Keratinocyte (primary cell): ENCODE measurements around the gene KRT71. TPM values are rescaled to one million over a fixed set of nuclear protein-coding genes. Genes with fewer than 3 reads are reported as not detected.

Source experiments
- DNase-seq: peaks from one replicate; pipeline ENCODE4 v3.0.0-alpha.2; 2011; ENCODE audit warnings: low read depth, missing footprints, low spot score
- FAIRE-seq: peaks from 2 replicates; lab custom pipeline; 2011; peaks lifted over from hg19 to GRCh38; lab: Jason Lieb, UNC
- H2AFZ ChIP-seq: 2 replicates; pipeline ENCODE4 v1.6.0; 2012; ENCODE audit warnings: low read length, control low read depth, inconsistent platforms; ENCODE audit not compliant: control insufficient read depth
- H3K27ac ChIP-seq: 2 replicates; pipeline ENCODE4 v1.5.1; 2011; ENCODE audit warnings: low read length; ENCODE audit not compliant: control insufficient read depth, insufficient read depth
- H3K27me3 ChIP-seq: 3 replicates; pipeline ENCODE4 v1.6.0; 2011; ENCODE audit warnings: low read length; ENCODE audit not compliant: control insufficient read depth, insufficient read depth; ENCODE audit errors: extremely low read depth
- H3K36me3 ChIP-seq, 2 experiments: 2 replicates in 1 of 2; 3 replicates in 1 of 2; pipeline ENCODE4 v1.5.1; 2011; ENCODE audit warnings: low read length in 2 of 2, mild to moderate bottlenecking in 1 of 2; ENCODE audit not compliant: control insufficient read depth in 2 of 2, insufficient read depth in 2 of 2; ENCODE audit errors: extremely low read depth in 1 of 2
- H3K4me1 ChIP-seq: 3 replicates; pipeline ENCODE4 v1.5.1; 2011; ENCODE audit warnings: low read length; ENCODE audit not compliant: control insufficient read depth, insufficient read depth; ENCODE audit errors: extremely low read depth
- H3K4me2 ChIP-seq: 3 replicates; pipeline ENCODE4 v1.6.0; 2011; ENCODE audit warnings: low read depth, low read length; ENCODE audit not compliant: control insufficient read depth, insufficient read depth; ENCODE audit errors: extremely low read depth
- H3K4me3 ChIP-seq, 3 experiments: fragments of 200-600 bp in 1 of 3; sonication (generic) in 1 of 3; 2 replicates in 2 of 3; 3 replicates in 1 of 3; pipeline ENCODE4 v1.5.1; 2011 to 2016; ENCODE audit warnings: low read length in 3 of 3, mild to moderate bottlenecking in 3 of 3, control low read depth in 2 of 3, inconsistent platforms in 1 of 3, low read depth in 1 of 3, mixed read lengths in 1 of 3, mixed run types in 1 of 3, moderate library complexity in 1 of 3; ENCODE audit not compliant: control insufficient read depth in 2 of 3, insufficient read depth in 2 of 3; ENCODE audit errors: extremely low read depth in 1 of 3
- H3K79me2 ChIP-seq: 2 replicates; pipeline ENCODE4 v1.6.0; 2012; ENCODE audit warnings: low read length; ENCODE audit not compliant: control insufficient read depth, insufficient read depth
- H3K9ac ChIP-seq: 3 replicates; pipeline ENCODE4 v1.6.0; 2011; ENCODE audit warnings: low read length; ENCODE audit not compliant: control insufficient read depth, insufficient read depth; ENCODE audit errors: extremely low read depth
- H3K9me1 ChIP-seq: 3 replicates; pipeline ENCODE4 v1.6.0; 2011; ENCODE audit warnings: low read length; ENCODE audit not compliant: control insufficient read depth, insufficient read depth; ENCODE audit errors: extremely low read depth
- H3K9me3 ChIP-seq: 2 replicates; pipeline ENCODE4 v1.5.1; 2012; ENCODE audit warnings: low read depth, low read length; ENCODE audit not compliant: control insufficient read depth
- H4K20me1 ChIP-seq: 3 replicates; pipeline ENCODE4 v1.6.0; 2011; ENCODE audit warnings: low read length; ENCODE audit not compliant: control insufficient read depth, insufficient read depth; ENCODE audit errors: extremely low read depth
- EZH2 ChIP-seq: IDR thresholded peaks from one replicate; pipeline ENCODE4 v1.6.1; 2012; ENCODE audit warnings: inconsistent platforms, mild to moderate bottlenecking, low read length, moderate library complexity
- dilution Hi-C: fragments of 300-500 bp; cut with MboI; formaldehyde crosslinking; loops from one replicate; pipeline ENCODE4 v1.7.0; 2020; ENCODE audit warnings: low sequenced_read_pairs; ENCODE audit not compliant: extremely low pct_ligation_motif_present
- polyA plus RNA-seq, 5 experiments: library from polyadenylated mRNA; depleted of rRNA in 3 of 5; stranded (reverse) in 3 of 5; stranded (forward) in 1 of 5; unstranded in 1 of 5; fragments of >200 nt; gene quantifications; 1 replicate in 1 of 5; 2 replicates in 3 of 5; 3 replicates in 1 of 5; pipeline versions ENCODE4 v1.2.1 to v1.2.3, GENCODE V29; 2011 to 2012; ENCODE audit warnings: missing spikeins in 2 of 5, low read depth in 1 of 5, low replicate concordance in 1 of 5
- TF ChIP-seq, protein P1 (sequence below), 3 experiments: IDR thresholded peaks in 1 of 3; conservative IDR thresholded peaks in 1 of 3; optimal IDR thresholded peaks in 1 of 3; 2 replicates in 2 of 3; 3 replicates in 1 of 3; pipeline versions ENCODE3 to v1.5.1; 2011; ENCODE audit warnings: low read length in 3 of 3, mild to moderate bottlenecking in 3 of 3, moderate library complexity in 2 of 3, control low read depth in 1 of 3, inconsistent platforms in 1 of 3; ENCODE audit not compliant: insufficient read depth in 2 of 3; ENCODE audit errors: extremely low read depth in 1 of 3

KRT71 gene
- polyA plus RNA-seq, 1 donor (not counting 4 experiments of a cell fraction or from before 2014, with no cell fraction given): not detected

DNA sequence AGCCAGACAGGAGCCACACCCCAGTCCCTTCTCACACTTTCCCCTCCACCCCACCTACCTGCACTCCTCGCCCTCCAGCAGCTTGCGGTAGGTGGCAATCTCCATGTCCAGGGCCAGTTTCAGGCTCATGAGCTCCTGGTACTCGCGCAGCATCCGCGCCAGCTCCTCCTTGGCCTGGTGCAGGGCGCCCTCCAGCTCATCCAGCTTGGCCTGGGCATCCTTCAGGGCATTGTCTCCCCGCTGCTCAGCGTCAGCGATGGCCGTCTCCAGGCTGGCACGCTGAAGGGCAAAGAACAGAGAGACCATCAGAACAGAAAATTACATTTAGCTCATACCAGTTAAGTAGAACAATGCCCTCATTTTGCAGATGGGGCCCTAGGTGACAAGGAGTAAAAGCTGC is 15.2 kb upstream of the KRT71 start:
- FAIRE-seq (no peak), DNase-seq (no peak)
- Histone ChIP-seq H3K9ac (no peak overlapping the region), H3K4me2 (no peak overlapping the region), H3K79me2 (no peaks in the 10 kb centered on the region), H3K36me3 (no peaks in the 10 kb centered on the region), H3K27me3 (peaks cover 2% of the 10 kb centered on the region), H2AFZ (no peak overlapping the region), H3K4me3 (no peak overlapping the region), H3K4me1 (no peaks in the 10 kb centered on the region), H3K9me3 (no peaks in the 10 kb centered on the region), H4K20me1 (no peaks in the 10 kb centered on the region), H3K27ac (no peak overlapping the region), H3K9me1 (no peaks in the 10 kb centered on the region)
- dilution Hi-C loops: no loop called here
- TF ChIP-seq, protein P1, sequence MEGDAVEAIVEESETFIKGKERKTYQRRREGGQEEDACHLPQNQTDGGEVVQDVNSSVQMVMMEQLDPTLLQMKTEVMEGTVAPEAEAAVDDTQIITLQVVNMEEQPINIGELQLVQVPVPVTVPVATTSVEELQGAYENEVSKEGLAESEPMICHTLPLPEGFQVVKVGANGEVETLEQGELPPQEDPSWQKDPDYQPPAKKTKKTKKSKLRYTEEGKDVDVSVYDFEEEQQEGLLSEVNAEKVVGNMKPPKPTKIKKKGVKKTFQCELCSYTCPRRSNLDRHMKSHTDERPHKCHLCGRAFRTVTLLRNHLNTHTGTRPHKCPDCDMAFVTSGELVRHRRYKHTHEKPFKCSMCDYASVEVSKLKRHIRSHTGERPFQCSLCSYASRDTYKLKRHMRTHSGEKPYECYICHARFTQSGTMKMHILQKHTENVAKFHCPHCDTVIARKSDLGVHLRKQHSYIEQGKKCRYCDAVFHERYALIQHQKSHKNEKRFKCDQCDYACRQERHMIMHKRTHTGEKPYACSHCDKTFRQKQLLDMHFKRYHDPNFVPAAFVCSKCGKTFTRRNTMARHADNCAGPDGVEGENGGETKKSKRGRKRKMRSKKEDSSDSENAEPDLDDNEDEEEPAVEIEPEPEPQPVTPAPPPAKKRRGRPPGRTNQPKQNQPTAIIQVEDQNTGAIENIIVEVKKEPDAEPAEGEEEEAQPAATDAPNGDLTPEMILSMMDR (optimal IDR thresholded peaks at IDR 0.05 in 1 of 3, IDR thresholded peaks at IDR 0.05 in 1 of 3, conservative IDR thresholded peaks at IDR 0.05 in 1 of 3; ENCODE audit: extremely low read depth in 1 of 3, insufficient read depth in 2 of 3, low read length in 3 of 3): no peak
- no peak for TF ChIP-seq EZH2

DNA sequence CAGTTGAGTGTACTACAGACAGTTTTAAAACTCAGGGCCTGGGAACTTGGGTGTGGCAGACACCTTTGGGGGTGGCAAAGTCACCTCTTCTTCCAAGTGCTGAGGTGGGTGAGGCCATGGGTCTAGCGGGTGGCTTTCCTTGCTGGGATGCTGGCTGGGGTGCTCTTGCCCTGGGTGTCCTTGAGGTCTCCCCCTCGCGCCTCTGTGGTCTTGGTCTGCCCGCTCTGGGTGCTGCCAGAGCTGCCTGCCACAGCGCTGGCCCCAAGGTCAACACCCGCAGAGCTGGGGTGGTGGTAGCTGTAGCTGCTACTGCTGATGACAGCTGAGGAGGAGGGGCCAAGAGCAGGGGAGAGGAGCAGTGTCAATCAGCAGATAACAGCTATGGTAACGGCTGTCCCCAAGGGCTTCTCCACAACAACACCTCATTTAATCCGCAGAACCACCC is 13.9 kb upstream of the KRT71 start:
- H3K27ac ChIP-seq: no peak overlapping the region
- H3K4me2 ChIP-seq: no peak overlapping the region
- FAIRE-seq (no peak), DNase-seq (no peak)
- H3K9me3 ChIP-seq: no peaks in the 10 kb centered on the region
- peaks cover 2% of the 10 kb centered on the region for H3K27me3 ChIP-seq
- H2AFZ ChIP-seq: no peak overlapping the region
- dilution Hi-C loops: no loop called here
- H3K79me2 ChIP-seq: no peaks in the 10 kb centered on the region
- H3K9ac ChIP-seq: no peak overlapping the region
- TF ChIP-seq, protein P1 (optimal IDR thresholded peaks at IDR 0.05 in 1 of 3, IDR thresholded peaks at IDR 0.05 in 1 of 3, conservative IDR thresholded peaks at IDR 0.05 in 1 of 3; ENCODE audit: extremely low read depth in 1 of 3, insufficient read depth in 2 of 3, low read length in 3 of 3): no peak
- TF ChIP-seq EZH2: no peak
- no peak overlapping the region for H3K4me3 ChIP-seq
- no peaks in the 10 kb centered on the region for H3K9me1 ChIP-seq
- H3K36me3 ChIP-seq: no peaks in the 10 kb centered on the region
- no peaks in the 10 kb centered on the region for H4K20me1 ChIP-seq
- H3K4me1 ChIP-seq: no peaks in the 10 kb centered on the region
